ENCODE data around the gene EIF4ENIF1. TPM values are rescaled to one million over a fixed set of nuclear protein-coding genes. Genes with fewer than 3 reads are reported as not detected.

Gene EIF4ENIF1
- total RNA-seq, 1 donor, result 13.4 TPM

- no peak for TF ChIP-seq CTCF (IDR thresholded peaks at IDR 0.05; ENCODE audit: extremely low read depth, low read depth, low read length)
- no peak overlapping the region for H3K4me3 ChIP-seq (ENCODE audit: insufficient read depth, low read length)
- DNase-seq (ENCODE audit: insufficient read length, low spot score, missing footprints), result no peak
- peaks cover 6% of the 10 kb centered on the region for H3K4me1 ChIP-seq (ENCODE audit: insufficient read depth, low read length)
- H2AFZ ChIP-seq (ENCODE audit: low read length), result no peak overlapping the region
- peaks cover 55% of the 10 kb centered on the region for H3K36me3 ChIP-seq (ENCODE audit: insufficient read depth, low read length)
- no peaks in the 10 kb centered on the region for H3K79me2 ChIP-seq (ENCODE audit: insufficient read depth, low read length)
- H3K9me3 ChIP-seq (ENCODE audit: low read depth, low read length), result no peaks in the 10 kb centered on the region
- no peak overlapping the region for H3K27ac ChIP-seq (ENCODE audit: low read depth, low read length)
- peaks cover 7% of the 10 kb centered on the region for H4K20me1 ChIP-seq (ENCODE audit: insufficient read depth, low read length)
- H3K27me3 ChIP-seq (ENCODE audit: insufficient read depth, low read length), result no peaks in the 10 kb centered on the region
- H3K4me2 ChIP-seq (ENCODE audit: insufficient read depth, low read length), result no peak overlapping the region
Measured at GRCh38 chr22:31447337-31447736, 42.3 kb downstream of the EIF4ENIF1 start.

- Histone ChIP-seq H3K9me3 (ENCODE audit: low read depth, low read length) (no peaks in the 10 kb centered on the region), H3K36me3 (ENCODE audit: insufficient read depth, low read length) (peaks cover 61% of the 10 kb centered on the region)
Measured at GRCh38 chr22:31446767-31447166, 42.9 kb downstream of the EIF4ENIF1 start.

GRCh38 chr22:31446208-31446607 is 43.4 kb downstream of the EIF4ENIF1 start:
- Histone ChIP-seq H3K27ac (ENCODE audit: low read depth, low read length) (no peak overlapping the region), H3K4me1 (ENCODE audit: insufficient read depth, low read length) (no peaks in the 10 kb centered on the region), H3K27me3 (ENCODE audit: insufficient read depth, low read length) (no peaks in the 10 kb centered on the region), H4K20me1 (ENCODE audit: insufficient read depth, low read length) (no peaks in the 10 kb centered on the region), H2AFZ (ENCODE audit: low read length) (no peak overlapping the region), H3K4me2 (ENCODE audit: insufficient read depth, low read length) (no peak overlapping the region), H3K36me3 (ENCODE audit: insufficient read depth, low read length) (peaks cover 66% of the 10 kb centered on the region), H3K79me2 (ENCODE audit: insufficient read depth, low read length) (no peaks in the 10 kb centered on the region), H3K4me3 (ENCODE audit: insufficient read depth, low read length) (no peak overlapping the region), H3K9me3 (ENCODE audit: low read depth, low read length) (no peaks in the 10 kb centered on the region)
- no peak for TF ChIP-seq CTCF (IDR thresholded peaks at IDR 0.05; ENCODE audit: extremely low read depth, low read depth, low read length)
- DNase-seq (ENCODE audit: insufficient read length, low spot score, missing footprints), result no peak

More at GRCh38 chr22:31446767-31447166, 42.9 kb downstream of the EIF4ENIF1 start:
- Histone ChIP-seq H4K20me1 (ENCODE audit: insufficient read depth, low read length) (peaks cover 2% of the 10 kb centered on the region), H3K27ac (ENCODE audit: low read depth, low read length) (no peak overlapping the region), H3K27me3 (ENCODE audit: insufficient read depth, low read length) (no peaks in the 10 kb centered on the region), H3K4me1 (ENCODE audit: insufficient read depth, low read length) (no peaks in the 10 kb centered on the region), H3K79me2 (ENCODE audit: insufficient read depth, low read length) (no peaks in the 10 kb centered on the region), H3K4me3 (ENCODE audit: insufficient read depth, low read length) (no peak overlapping the region), H3K4me2 (ENCODE audit: insufficient read depth, low read length) (no peak overlapping the region), H2AFZ (ENCODE audit: low read length) (no peak overlapping the region)
- TF ChIP-seq CTCF (IDR thresholded peaks at IDR 0.05; ENCODE audit: extremely low read depth, low read depth, low read length), result no peak
- no peak for DNase-seq (ENCODE audit: insufficient read length, low spot score, missing footprints)

GRCh38 chr22:31445642-31446041 is 44.0 kb downstream of the EIF4ENIF1 start:
- Histone ChIP-seq H2AFZ (ENCODE audit: low read length) (no peak overlapping the region), H3K4me2 (ENCODE audit: insufficient read depth, low read length) (no peak overlapping the region), H3K27me3 (ENCODE audit: insufficient read depth, low read length) (no peaks in the 10 kb centered on the region), H3K4me3 (ENCODE audit: insufficient read depth, low read length) (no peak overlapping the region), H3K9me3 (ENCODE audit: low read depth, low read length) (no peaks in the 10 kb centered on the region), H3K79me2 (ENCODE audit: insufficient read depth, low read length) (no peaks in the 10 kb centered on the region), H3K4me1 (ENCODE audit: insufficient read depth, low read length) (no peaks in the 10 kb centered on the region), H3K27ac (ENCODE audit: low read depth, low read length) (no peak overlapping the region), H3K36me3 (ENCODE audit: insufficient read depth, low read length) (peaks cover 69% of the 10 kb centered on the region), H4K20me1 (ENCODE audit: insufficient read depth, low read length) (no peaks in the 10 kb centered on the region)
- DNase-seq (ENCODE audit: insufficient read length, low spot score, missing footprints), result no peak
- TF ChIP-seq CTCF (IDR thresholded peaks at IDR 0.05; ENCODE audit: extremely low read depth, low read depth, low read length), result no peak
